ENCODE measurements around the gene IQCN.

DNA sequence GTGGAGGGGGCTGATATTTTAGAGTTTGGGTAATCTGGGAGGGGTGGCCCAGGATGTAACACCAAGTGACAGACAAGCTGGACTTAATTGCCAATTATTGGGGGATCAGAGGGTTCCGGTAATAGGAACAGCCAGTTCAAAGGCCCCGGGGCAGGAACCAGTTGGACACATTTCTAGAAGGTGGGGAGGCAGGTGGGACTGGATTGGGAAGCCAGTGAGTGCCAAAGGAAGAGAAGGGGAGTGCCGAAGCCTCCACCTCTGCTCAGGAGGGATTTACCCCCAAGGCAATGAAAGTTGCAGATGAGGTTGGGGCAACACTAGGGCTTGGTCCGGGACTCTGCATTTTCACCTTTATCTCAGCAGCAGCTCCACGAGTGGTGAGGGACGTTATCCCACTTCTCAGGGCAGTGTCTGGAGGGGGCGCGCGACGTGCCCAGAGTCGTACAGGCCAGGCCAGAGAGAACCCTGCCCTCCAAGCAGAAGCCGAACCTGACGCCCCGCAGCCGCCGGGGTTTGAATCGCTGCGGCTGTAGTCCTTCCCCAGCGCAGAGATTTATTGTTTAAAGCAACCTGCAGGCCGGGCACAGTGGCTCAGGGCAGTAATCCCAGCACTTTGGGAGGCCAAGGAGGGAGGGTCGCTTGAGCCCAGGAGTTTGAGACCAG lies 12.9 kb upstream of the IQCN start:
- TF ChIP-seq, protein P1, sequence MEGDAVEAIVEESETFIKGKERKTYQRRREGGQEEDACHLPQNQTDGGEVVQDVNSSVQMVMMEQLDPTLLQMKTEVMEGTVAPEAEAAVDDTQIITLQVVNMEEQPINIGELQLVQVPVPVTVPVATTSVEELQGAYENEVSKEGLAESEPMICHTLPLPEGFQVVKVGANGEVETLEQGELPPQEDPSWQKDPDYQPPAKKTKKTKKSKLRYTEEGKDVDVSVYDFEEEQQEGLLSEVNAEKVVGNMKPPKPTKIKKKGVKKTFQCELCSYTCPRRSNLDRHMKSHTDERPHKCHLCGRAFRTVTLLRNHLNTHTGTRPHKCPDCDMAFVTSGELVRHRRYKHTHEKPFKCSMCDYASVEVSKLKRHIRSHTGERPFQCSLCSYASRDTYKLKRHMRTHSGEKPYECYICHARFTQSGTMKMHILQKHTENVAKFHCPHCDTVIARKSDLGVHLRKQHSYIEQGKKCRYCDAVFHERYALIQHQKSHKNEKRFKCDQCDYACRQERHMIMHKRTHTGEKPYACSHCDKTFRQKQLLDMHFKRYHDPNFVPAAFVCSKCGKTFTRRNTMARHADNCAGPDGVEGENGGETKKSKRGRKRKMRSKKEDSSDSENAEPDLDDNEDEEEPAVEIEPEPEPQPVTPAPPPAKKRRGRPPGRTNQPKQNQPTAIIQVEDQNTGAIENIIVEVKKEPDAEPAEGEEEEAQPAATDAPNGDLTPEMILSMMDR (IDR thresholded peaks at IDR 0.05 in 2 of 3, conservative IDR thresholded peaks at IDR 0.05 in 1 of 3; ENCODE audit: control insufficient read depth in 2 of 3, extremely low read depth in 1 of 3, insufficient read depth in 1 of 3, low read depth in 3 of 3, low read length in 3 of 3): no peak
- TF ChIP-seq FOXM1 (IDR thresholded peaks at IDR 0.05; ENCODE audit: low read depth, low read length) (no peak), ZBED1 (IDR thresholded peaks at IDR 0.05; ENCODE audit: borderline replicate concordance) (no peak), MXI1 (IDR thresholded peaks at IDR 0.05; ENCODE audit: low read depth, low read length) (no peak), RELA (IDR thresholded peaks at IDR 0.05; ENCODE audit: borderline replicate concordance, partially characterized antibody) (no peak), SIN3A (IDR thresholded peaks at IDR 0.05; ENCODE audit: low read depth, low read length) (no peak), SUZ12 (IDR thresholded peaks at IDR 0.05; ENCODE audit: unreplicated experiment) (no peak), EZH2 (IDR thresholded peaks at IDR 0.05; ENCODE audit: borderline replicate concordance, control insufficient read depth, low read depth, low read length) (no peak)
- TF ChIP-seq, protein P2, sequence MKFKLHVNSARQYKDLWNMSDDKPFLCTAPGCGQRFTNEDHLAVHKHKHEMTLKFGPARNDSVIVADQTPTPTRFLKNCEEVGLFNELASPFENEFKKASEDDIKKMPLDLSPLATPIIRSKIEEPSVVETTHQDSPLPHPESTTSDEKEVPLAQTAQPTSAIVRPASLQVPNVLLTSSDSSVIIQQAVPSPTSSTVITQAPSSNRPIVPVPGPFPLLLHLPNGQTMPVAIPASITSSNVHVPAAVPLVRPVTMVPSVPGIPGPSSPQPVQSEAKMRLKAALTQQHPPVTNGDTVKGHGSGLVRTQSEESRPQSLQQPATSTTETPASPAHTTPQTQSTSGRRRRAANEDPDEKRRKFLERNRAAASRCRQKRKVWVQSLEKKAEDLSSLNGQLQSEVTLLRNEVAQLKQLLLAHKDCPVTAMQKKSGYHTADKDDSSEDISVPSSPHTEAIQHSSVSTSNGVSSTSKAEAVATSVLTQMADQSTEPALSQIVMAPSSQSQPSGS (IDR thresholded peaks at IDR 0.05; ENCODE audit: low read length): no peak
- TF ChIP-seq, protein P3, sequence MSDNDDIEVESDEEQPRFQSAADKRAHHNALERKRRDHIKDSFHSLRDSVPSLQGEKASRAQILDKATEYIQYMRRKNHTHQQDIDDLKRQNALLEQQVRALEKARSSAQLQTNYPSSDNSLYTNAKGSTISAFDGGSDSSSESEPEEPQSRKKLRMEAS (IDR thresholded peaks at IDR 0.05; ENCODE audit: low read depth, low read length): no peak
